ENCODE data around the gene CD86. TPM values are rescaled to one million over a fixed set of nuclear protein-coding genes. Genes with fewer than 3 reads are reported as not detected.

CD86 gene
- polyA plus RNA-seq, 2 of the 4 experiments (the other 2 are of a cell fraction) = 0.12 TPM; not detected in 1

Small RNA genes within 50 kb of the gene (small RNA-seq; reads per million reads assigned to genes)
- gene RF00019 = 0 reads per million in 6 experiments

Other genes with a start within 250 kb of the CD86 start
- 28.2 and 34.3 TPM in 2 replicates for gene IQCB1, start 220.3 kb upstream of the CD86 start, polyA plus RNA-seq (2011; rRNA removed)
- 19.8 to 22.9 TPM (median 22.1 TPM) in 3 replicates for gene IQCB1, start 220.3 kb upstream of the CD86 start, polyA plus RNA-seq (2017; fragmentation: RNase III; extraction: RNeasy Plus Mini Kit Qiagen cat#74134 plus additional on column Dnase treatment)
- gene EAF2, start 220.2 kb upstream of the CD86 start, polyA plus RNA-seq (2011; rRNA removed) = 6.1 and 7.4 TPM in 2 replicates
- 3.6 to 4.3 TPM (median 4.1 TPM) in 3 replicates for gene EAF2, start 220.2 kb upstream of the CD86 start, polyA plus RNA-seq (2017; fragmentation: RNase III; extraction: RNeasy Plus Mini Kit Qiagen cat#74134 plus additional on column Dnase treatment)
- gene SLC15A2, start 161.0 kb upstream of the CD86 start, polyA plus RNA-seq (2011; rRNA removed) = 0.63 and 0.75 TPM in 2 replicates
- gene SLC15A2, start 161.0 kb upstream of the CD86 start, polyA plus RNA-seq (2017; fragmentation: RNase III; extraction: RNeasy Plus Mini Kit Qiagen cat#74134 plus additional on column Dnase treatment) = 0.09 to 0.42 TPM (median 0.18 TPM) in 3 replicates
- not detected in 2 replicates for gene ILDR1, start 33.1 kb upstream of the CD86 start, polyA plus RNA-seq (2011; rRNA removed)
- not detected in 3 replicates for gene ILDR1, start 33.1 kb upstream of the CD86 start, polyA plus RNA-seq (2017; fragmentation: RNase III; extraction: RNeasy Plus Mini Kit Qiagen cat#74134 plus additional on column Dnase treatment)
- not detected in 2 replicates for gene CASR, start 128.3 kb downstream of the CD86 start, polyA plus RNA-seq (2011; rRNA removed)
- gene CASR, start 128.3 kb downstream of the CD86 start, polyA plus RNA-seq (2017; fragmentation: RNase III; extraction: RNeasy Plus Mini Kit Qiagen cat#74134 plus additional on column Dnase treatment) = not detected in 3 replicates

All from A549 (cell line).